GM19397 (cell line): Measurements from ENCODE around the gene TBXA2R.

Source experiments
- ATAC-seq: cut with Tn5 transposase; IDR thresholded peaks from one replicate; pipeline ENCODE4 v1.9.1; 2021; ENCODE audit warnings: mild to moderate bottlenecking, moderate library complexity; ENCODE audit not compliant: unreplicated experiment

The TBXA2R gene

DNA sequence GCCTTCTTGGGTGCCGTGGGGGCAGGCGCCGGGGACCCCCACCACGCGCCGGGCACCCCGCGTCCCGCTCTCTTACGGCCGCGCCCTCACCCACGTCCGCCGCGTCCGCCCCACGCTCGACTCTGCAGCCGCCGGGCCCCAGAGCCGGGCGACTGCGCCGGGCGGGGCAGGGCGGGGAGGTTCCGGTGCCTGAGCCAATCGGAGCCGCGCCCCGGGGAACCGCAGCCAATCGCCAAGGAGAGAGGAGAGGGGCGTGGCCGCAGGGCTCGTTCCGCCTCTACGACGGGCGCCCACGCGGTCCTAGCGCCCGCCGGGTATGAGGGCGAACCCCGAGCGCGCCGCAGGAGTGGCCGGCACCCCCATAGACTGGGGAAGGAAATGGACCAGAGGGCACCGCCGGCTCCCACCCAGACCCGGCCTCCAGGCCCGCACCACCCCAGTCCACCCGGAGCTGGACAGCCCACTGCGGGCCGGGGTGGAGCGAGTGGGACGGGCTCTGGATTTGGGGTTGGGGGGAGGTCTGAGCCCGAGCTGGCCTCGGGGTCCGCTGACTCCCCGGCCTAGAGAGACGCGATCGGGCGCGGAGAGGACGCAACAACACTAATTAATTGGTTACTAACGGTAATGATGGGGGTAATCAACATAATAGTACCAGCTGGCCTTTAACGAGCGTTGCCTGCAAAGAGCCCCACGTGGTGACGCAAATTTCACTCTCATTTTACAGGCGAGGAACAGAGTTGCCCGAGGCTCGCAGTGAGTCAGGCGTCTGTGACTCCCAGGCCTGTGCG lies 49.0 kb downstream of the TBXA2R start, which contains the start of gene MFSD12:
Gene MFSD12 (minus strand): TSS at position 126 of the 788 bp plus-strand sequence. CDS start 183 bp downstream, outside the sequence.
- peak; percentile 85 for ATAC-seq

DNA sequence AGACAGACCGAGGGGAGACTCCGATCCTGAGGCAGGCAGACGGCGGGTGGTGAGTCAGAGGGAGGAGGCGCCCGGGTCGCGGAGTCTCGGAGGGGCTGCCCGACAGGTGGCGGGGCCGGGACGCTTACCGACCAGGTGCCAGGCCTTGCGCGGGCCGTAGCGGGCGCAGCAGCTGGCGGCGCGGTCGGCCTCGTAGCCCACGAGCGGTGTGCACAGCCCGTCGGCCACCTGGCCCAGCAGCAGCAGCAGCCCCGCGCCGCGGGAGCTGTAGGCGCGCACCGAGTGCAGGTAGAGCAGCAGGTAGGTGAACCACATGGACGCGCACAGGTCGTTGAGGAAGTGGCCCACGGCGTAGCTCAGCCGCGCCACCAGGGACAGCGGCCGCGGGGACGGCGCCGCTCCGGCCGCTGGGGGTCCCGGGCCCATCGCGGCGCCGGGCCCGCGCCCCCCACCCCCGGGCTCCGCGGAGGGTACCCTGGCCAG lies 49.7 kb downstream of the TBXA2R start:
- ATAC-seq = peak; percentile 37

DNA sequence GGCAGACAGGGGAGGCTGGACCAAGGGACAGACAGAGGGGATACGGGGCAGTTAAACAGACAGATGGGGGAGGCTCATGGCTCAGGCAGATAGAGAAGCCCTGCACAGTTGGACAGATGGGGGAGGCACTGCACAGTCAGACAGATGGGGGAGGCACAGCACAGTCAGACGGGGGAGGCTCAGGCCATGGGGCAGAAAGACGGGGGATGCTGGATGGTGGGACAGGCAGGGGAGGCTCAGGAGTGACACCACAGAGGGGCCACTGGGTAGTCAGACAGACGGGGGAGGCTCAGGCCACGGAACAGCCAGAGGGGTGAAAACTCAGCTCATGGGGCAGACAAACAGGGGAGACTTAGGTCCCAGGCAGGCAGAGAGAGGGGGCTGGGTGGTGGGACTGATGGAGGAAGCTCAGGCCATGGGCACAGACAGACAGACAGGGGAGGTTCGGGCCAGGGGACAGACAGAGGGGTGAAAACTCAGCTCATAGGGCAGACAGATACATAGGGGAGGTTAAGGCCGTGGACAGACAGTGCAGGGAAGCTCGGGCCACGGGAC lies 50.2 kb downstream of the TBXA2R start:
- no peak for ATAC-seq

DNA sequence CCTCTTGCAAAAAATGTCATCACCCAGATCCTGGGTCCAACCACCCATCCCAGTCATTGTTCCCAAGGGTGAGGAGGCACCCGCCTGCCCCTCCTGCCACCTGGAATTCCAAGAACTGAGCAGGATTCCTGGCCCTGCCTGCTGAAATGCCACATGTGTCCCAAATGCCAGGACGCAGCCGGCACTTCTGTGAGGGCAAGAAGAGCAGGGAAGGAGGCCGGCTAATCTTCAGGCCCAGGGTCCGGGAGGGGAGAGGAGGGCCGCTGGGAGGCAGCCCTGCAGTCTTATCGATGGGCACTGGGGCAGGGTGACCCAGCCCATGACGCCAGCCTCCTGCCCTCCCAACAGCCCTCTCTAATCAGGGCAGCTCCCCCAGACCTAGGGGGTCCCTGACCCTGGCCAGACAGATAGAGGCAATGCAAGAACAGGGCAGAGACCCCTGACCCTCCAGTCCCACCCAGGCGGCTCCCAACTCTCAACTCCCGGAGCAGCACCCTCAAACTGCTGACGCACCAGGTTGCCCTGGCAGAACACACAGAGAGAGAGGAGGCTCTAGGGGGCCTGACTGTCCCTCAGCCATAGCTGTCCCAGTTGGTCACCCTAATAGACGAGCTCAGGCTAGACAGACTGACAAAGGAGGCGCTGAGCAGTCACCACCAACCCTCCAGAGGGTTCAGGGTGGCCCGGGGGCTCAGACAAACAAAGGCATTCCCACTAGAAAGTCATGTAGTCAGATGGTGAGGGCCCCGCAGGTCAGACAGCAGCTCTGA lies 50.8 kb downstream of the TBXA2R start:
- no peak for ATAC-seq

DNA sequence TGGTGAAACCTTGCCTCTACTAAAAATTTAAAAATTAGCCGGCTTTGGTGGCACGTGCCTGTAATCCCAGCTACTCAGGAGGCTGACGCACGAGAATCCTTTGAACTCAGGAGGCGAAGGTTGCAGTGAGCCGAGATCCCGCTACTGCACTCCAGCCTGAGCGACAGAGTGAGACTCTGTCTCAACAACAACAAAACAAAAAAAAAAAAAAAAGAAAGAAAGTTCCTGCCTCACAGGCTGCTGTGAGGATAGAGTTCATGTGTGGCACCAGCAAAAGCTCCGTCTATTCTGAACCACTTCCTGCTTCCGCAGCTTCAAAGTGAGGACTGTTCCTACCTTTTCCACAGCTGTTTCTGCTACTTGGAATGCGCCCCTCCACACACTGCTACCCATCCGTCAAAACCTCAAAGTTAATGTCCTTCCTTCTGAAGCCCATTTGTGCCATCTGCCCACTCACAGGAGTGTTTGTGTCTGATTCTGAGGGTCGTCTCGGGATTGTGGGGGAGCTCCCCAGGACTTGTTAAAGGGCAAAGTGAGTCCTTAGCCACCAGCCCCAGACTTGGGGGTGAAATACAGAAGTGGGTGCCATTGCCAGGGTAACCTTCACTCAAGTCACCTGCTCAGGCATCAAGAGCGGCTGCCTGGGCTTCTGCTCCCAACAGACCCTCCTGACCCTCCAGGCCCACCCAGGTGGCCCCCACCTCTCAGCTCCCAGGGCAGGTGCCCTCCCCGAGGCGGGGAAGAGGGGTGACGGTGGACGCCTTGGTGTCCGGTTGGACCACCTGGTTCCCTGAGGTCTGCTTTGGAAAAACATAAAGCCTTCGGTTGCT lies 52.2 kb downstream of the TBXA2R start:
- no peak for ATAC-seq

DNA sequence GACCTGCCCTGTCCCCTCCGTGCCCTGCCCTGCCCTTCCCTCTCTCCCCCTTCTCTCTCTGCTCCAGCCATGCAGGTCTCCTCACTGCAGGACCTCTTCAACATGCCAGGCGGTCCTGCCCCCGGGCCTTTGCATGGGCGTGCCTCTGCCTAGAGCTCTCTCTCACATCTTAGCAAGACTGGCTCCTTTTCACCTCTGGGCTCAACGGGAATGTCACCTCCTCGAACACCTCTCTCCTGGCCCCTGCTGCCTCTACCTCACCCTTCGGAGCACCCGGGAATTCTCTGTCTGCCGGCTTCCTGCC lies 54.9 kb downstream of the TBXA2R start:
- no peak for ATAC-seq

DNA sequence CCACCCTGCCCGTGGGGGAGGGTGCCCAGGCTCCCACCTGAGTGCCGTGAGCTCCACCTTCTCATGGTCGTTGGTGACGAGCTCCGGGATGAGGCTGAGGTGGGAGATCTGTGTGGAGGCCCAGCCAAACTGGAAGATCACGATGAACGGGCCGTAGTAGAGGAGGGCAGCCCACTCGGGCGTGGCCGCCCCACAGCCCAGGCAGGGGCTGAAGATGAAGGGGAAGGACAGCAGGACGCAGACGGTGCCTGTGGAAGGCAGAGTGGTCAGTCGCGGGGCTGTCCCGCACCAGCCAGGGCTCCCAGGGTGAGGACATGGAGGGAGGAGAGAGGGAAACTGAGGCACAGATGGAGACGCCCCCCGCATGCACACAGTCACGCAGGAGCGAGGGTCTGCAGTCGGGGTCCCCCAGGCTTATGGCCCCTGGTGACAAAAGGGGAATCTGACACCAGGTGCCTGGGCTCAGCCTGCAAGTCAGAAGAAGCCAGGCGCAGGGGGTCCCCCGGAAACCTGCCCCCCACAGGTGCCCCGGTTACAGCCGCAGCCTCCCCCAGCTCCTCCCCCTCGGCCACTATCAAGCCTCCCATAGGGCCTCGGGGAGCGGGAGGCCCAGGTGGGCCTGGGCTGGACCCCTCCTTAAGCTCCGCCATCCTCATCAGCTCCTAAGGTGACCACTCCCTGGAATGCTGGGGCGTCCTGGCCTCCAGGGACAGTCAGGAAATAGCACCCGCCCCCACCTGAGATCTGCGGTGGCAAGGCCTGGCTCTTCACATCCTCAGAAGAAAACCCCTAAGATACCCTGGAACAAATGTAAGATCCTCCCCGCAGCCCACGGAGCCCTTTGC lies 55.5 kb downstream of the TBXA2R start:
- no peak for ATAC-seq

DNA sequence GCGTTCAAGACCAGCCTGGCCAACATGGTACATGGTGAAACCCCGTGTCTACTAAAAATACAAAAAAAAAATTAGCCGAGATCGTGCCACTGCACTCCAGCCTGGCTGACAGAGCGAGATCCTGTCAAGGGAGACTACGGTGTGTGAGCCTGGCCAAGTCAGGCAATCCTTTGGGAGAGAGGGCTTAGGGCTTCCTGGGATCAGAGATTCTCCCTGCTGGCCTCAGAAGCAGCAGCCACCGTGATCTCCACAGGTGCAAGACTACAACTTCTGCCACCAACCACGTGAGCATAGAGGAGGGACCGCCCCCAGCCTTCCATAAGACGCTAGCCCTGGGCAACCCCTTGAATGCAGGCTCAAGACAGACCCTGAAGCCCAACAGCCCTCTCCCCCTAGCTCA lies 56.9 kb downstream of the TBXA2R start:
- no peak for ATAC-seq

DNA sequence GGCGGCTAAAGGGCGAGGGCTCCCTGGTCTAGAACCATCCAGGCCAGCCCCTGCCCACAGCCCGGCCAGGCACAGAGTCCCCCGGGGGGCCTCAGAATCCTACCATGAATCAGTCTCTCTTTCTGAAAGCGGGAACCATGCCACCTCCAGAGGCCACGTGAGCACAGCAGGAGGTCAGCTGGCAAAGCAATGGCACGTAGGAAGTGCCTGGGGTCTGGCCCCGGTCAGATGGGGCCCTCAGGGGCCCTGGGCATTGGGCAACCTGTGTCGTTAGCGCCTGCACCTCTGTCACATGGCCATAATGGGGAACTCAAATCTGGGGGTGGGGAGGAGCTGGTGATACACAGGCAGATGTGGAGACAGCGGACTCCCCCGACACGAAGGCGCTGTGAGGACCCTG lies 58.1 kb downstream of the TBXA2R start:
- ATAC-seq = no peak

DNA sequence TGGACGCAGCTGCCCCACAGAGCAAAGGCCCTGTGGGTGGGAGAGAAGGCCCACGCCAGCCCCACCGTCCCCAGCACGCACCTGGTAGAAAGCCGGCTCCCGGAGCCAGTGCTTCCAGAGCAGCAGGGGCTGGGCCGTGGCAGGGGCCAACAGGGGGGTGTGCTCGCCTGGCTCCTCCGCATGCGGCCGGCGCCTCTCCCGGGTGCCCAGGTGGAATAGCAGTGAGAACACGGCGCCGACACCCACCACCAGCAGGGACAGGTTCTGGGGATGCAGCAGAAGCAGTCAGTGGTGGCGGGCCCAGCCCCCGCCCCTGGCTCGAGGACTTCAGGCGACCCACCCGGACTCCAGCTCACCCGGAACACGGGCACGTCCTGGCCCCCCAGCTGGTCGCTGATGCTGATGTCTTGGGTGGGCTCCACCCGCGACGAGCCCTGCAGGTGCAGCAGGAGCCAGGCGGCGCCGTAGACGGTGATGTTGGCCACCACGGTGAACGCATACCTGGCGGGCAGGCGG lies 58.9 kb downstream of the TBXA2R start:
- no peak for ATAC-seq

DNA sequence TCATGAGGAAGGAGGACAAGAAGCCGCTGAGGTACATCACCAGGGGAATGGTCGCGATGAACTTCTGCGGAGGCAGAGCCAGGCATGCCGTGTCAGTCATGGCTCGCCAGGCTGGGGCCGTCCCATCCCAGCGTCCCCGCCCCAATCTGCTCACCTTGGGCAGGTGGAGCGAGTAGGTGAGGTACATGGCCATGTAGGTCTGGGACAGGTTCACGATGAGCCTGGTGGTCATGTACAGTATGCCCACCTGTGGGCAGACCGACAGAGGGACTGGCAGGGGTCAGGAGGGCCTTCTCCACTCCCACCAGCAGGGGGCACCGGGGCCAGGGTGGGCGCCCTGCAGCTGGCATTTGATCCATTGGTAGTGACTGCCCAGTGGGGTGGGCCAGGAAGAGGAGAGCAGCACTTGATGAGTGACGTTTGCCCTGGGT lies 59.4 kb downstream of the TBXA2R start:
- ATAC-seq = no peak

DNA sequence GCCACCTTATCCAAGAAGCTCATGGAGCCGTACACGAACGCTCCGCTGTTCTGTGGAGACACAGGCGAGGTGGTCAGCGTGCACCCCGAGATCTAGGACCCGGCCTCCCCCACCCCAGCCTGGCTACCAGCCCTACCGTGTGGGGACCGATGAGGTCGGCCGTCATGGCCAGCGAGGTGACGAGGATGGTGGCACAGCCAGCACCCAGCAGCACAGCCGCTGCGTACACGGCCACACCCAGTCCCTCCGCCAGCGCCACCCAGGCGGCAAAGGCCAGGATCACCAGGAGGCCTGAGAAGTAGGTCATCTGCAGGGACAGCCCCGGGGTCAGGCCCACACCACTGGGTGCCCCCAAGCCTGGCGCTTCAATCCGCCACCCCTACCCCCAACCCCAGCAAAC lies 60.6 kb downstream of the TBXA2R start:
- ATAC-seq = no peak

DNA sequence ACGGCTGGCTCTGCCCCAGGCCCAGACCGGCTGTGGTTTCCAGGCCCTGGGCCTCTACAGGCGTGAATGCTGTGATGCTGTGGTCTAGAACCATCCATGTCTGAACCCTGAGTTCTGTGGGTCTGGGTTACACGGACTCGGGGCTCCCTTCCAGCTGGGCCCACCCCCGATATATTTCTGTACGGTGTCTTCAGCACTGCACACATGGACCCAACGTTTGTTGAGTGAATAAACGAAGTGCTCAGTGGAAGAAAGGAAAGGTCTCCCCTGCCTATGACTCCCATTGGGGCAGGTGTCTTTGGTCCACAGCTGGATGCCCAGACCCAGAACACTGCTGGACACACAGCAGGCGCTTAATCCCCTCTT lies 61.0 kb downstream of the TBXA2R start:
- no peak for ATAC-seq

DNA sequence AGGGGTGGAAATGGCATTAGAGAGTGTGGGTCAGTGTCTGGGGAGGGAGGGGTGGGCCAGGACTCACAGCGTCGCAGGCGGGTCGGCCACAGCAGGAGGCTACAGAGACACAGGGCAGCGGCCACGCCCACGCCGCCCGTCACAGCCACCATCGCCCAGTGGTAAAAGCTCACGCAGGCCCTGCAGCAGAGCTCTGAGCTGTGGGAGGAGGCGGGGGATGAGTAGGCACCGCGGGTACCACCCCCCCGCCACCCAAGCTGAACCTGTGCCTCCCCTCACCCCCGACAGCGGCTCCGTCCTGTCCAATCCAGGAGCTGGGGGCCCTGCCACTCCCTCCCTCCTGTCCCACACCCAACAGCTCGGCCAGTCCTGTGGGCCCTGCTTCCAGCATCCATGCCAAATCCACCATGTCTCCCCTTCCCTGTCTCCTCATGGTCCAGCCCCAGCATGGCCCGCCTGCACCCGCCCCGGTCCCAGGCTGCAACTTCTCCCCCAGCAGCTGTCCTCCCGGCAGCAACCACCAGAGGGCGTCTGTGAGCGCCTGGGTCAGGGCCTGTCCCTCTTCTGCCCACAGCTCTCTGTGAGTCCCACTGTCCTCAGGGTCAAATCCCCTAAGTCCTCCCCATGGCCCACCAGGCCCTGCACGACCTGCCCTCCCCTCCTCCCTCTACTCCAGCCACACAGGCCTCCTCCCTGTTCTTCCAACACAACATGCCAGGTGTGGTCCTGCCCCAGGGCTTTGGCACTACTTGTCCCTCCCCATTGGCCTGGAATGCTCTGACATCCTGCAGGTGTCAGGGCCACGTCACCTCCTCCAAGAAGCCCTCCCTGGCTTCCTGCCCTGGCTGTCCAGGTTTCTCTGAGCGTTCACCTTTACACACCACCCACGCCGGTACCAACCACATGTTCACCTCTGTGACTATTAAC lies 61.7 kb downstream of the TBXA2R start:
- ATAC-seq = no peak
